ENCODE measurements around the gene COX6A2.

The COX6A2 gene

DNA sequence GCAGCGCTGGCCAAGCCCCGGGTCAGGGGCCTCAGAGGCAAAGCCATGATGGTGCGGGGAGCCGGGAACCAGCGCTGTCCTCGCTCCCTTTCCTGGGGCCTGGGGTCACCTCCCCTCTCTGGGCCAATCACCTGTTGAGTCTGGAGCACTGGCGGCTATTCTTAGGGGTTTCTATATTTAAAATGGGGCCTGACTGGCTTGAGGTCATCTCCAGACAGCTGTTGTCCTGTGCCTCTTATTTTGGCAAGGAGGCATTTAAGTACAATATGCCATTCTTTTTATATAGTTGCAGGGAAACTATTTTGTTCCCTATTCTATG, at the start of gene COX6A2:
Gene COX6A2 (minus strand): TSS at position 82 of the 319 bp plus-strand sequence. CDS start 35 bp downstream, at position 47.
- FAIRE-seq (no peak), DNase-seq (ENCODE audit: insufficient read length, low spot score) (no peak)
- TF ChIP-seq POLR2A (IDR thresholded peaks at IDR 0.05; ENCODE audit: low read depth, low read length), result no peak

- DNase-seq (ENCODE audit: insufficient read length, low spot score) (no peak), FAIRE-seq (no peak)
- no peak for TF ChIP-seq POLR2A (IDR thresholded peaks at IDR 0.05; ENCODE audit: low read depth, low read length)
These were observed 49.4 kb upstream of the COX6A2 start for GRCh38 chr16:31477220-31478216.

- no peak for DNase-seq (ENCODE audit: insufficient read length, low spot score)
- FAIRE-seq, result no peak
These were observed 48.4 kb upstream of the COX6A2 start for GRCh38 chr16:31476303-31477219.

GRCh38 chr16:31475946-31476302, 47.8 kb upstream of the COX6A2 start:
- no peak for FAIRE-seq
- no peak for TF ChIP-seq POLR2A (IDR thresholded peaks at IDR 0.05; ENCODE audit: low read depth, low read length)
- DNase-seq (ENCODE audit: insufficient read length, low spot score), result no peak

More at GRCh38 chr16:31476303-31477219, 48.4 kb upstream of the COX6A2 start:
- no peak for TF ChIP-seq POLR2A (IDR thresholded peaks at IDR 0.05; ENCODE audit: low read depth, low read length)

DNA sequence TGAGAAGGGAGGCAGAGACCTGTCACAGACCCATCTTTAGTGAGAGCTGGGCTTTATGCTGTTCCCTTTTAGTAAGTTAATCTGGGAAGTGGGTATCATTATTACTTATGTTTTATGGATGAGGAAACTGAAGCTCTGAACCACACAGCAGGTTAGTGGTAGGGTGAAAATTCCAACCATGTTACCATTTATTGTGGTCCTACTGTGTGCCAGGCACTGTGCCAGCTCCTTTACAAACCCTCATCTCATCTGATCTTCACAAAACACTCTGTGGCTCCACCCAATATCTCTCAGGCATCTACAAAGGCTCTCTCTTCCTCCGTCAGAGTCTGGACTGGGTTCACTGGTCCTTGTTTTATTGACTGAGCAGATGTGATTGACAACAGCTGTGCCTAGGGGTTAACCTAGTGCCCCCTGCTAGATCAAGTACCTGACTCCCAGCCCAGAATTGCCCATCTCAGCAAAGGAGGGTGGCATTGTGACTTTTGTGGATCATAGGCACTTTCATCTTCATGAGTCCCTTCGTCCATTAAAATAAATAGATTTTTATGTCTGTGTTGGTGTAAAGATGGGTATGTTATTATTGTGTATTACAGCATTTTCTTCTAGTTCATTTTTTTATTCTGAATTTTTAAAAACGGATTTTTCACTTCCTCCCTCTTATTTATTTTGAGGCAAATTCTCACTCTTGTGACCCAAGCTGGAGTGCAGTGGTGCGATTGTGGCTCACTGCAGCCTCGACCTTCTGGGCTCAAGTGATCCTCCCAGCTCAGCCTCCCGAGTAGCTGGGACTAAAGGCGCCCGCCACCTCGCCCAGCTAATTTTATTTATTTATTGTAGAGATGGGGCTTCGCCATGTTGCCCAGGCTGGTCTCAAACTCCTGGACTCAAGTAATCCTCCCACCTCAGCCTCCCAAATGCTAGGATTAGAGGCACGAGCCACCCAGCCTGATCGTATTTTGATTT, 46.9 kb upstream of the COX6A2 start:
- DNase-seq (ENCODE audit: insufficient read length, low spot score), result no peak
- no peak for FAIRE-seq
- no peak for TF ChIP-seq POLR2A (IDR thresholded peaks at IDR 0.05; ENCODE audit: low read depth, low read length)

GRCh38 chr16:31474173-31474714, 46.1 kb upstream of the COX6A2 start:
- FAIRE-seq (no peak), DNase-seq (ENCODE audit: insufficient read length, low spot score) (no peak)
- TF ChIP-seq POLR2A (IDR thresholded peaks at IDR 0.05; ENCODE audit: low read depth, low read length), result no peak

DNA sequence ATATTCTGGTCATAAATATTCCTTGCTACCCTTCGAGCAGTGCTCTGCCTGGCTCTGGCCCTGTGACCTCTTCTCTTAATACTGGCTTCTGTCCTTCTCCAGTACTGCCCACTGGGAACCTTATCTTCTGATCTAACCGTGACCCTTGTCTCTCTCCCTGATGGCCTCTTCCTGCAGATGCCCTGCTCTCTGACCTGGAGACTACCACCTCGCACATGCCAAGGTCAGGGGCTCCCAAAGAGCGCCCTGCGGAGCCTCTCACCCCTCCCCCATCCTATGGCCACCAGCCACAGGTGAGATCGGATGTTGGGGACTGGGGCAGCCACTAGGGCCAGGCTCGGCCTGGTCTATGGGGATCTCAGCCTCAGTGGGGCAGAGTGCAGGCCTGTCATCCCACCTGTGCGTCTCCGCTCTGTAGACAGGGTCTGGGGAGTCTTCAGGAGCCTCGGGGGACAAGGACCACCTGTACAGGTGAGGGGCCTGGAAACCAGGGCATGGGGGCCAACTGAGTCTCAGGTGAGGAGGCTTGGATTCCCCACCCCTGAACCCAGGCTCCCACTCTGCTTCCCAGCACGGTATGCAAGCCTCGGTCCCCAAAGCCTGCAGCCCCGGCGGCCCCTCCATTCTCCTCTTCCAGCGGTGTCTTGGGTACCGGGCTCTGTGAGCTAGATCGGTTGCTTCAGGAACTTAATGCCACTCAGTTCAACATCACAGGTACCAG, 45.3 kb upstream of the COX6A2 start:
- DNase-seq (ENCODE audit: insufficient read length, low spot score) (no peak), FAIRE-seq (no peak)
- no peak for TF ChIP-seq POLR2A (IDR thresholded peaks at IDR 0.05; ENCODE audit: low read depth, low read length)

DNA sequence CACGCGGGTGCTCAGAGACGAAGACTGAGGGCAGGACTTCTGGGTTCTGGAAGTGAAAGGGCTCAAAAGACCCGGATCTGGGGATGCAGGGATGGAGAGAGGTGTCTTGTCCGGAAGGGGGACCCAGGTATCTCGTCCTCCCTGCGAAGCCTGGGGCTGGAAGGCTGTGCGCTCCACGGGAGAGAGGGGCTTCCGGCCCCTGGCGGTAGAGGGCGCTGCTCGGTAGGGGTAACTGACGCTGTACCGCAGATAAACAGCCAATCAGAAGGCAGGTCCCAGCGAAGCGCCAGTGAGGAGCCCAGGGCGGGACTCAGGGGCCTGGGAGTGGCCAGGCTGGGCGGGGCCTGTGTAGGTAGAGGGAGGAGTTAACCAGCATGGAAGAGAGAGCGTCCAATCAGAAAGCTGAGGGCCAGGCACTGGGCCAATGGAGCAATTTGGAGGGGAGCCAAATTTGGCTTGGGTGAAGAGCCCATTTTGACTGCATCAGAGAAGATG, 44.6 kb upstream of the COX6A2 start:
- peak; percentile 97 for DNase-seq (ENCODE audit: insufficient read length, low spot score)
- 0 out of 2 replicates have a peak, but pooled peaks have one; percentile 17 for TF ChIP-seq POLR2A (IDR thresholded peaks at IDR 0.05; ENCODE audit: low read depth, low read length)
- peak; percentile 6 for FAIRE-seq

GRCh38 chr16:31471875-31472708, 43.9 kb upstream of the COX6A2 start, which contains the start of gene TGFB1I1:
TSS of gene TGFB1I1 (plus strand) at chr16:31472152. CDS start at chr16:31472189, 37 bp downstream.
- TF ChIP-seq POLR2A (IDR thresholded peaks at IDR 0.05; ENCODE audit: low read depth, low read length), result peak; percentile 37; the same call in 1 of the 2 replicates
- DNase-seq (ENCODE audit: insufficient read length, low spot score) (peak; percentile 81), FAIRE-seq (no peak)

GRCh38 chr16:31471241-31471874, 43.2 kb upstream of the COX6A2 start:
- no peak for DNase-seq (ENCODE audit: insufficient read length, low spot score)
- FAIRE-seq, result no peak
- TF ChIP-seq POLR2A (IDR thresholded peaks at IDR 0.05; ENCODE audit: low read depth, low read length), result no peak

DNA sequence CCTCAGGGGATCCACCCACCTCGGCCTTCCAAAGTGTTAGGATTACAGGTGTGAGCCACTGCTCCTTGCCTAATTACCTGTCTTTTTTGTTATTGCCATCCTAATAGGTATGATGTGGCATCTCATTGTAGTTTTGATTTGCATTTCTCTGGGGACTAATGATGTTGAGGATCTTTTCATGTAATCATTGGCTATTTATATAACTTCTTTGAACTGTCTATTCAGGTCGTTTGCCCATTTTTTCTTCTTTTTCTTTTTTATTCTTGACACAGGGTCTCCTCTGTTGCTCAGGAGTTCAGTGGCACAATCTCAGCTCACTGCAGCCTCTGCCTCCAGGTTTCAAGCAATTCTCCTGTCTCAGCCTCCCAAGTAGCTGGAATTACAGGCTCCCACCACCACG, 42.5 kb upstream of the COX6A2 start:
- DNase-seq (ENCODE audit: insufficient read length, low spot score), result no peak
- FAIRE-seq, result no peak
- no peak for TF ChIP-seq POLR2A (IDR thresholded peaks at IDR 0.05; ENCODE audit: low read depth, low read length)

Measured in H54 (cell line).